Spleen (tissue), 11 donors: ENCODE measurements around the gene HOXC11. TPM values are rescaled to one million over a fixed set of nuclear protein-coding genes. Genes with fewer than 3 reads are reported as not detected.

ENCODE experiments used
- DNase-seq: peaks from one replicate; pipeline ENCODE4 v3.0.0-alpha.2; 2020
- H3K27ac ChIP-seq, 8 donors: fragments of 200-600 bp; sonication (generic) in 7 of 8; 1 replicate in 4 of 8; 2 replicates in 4 of 8; pipeline versions ENCODE4 v1.5.0 to v1.8.0; 2016 to 2021; ENCODE audit warnings: inconsistent platforms in 4 of 8, mild to moderate bottlenecking in 4 of 8, moderate library complexity in 1 of 8
- H3K27me3 ChIP-seq, 7 donors: fragments of 200-600 bp; sonication (generic) in 6 of 7; replicated peaks in 1 of 7; 1 replicate in 4 of 7; 2 replicates in 3 of 7; pipeline versions ENCODE4 v1.5.0 to v1.8.0; 2016 to 2021; ENCODE audit warnings: inconsistent platforms in 3 of 7, mild to moderate bottlenecking in 1 of 7
- H3K36me3 ChIP-seq, 6 donors: fragments of 200-600 bp; sonication (generic) in 5 of 6; 1 replicate in 4 of 6; 2 replicates in 2 of 6; pipeline versions ENCODE4 v1.5.0 to v1.8.0; 2016 to 2021; ENCODE audit warnings: inconsistent platforms in 2 of 6
- H3K4me1 ChIP-seq, 6 donors: fragments of 200-600 bp; sonication (generic) in 5 of 6; 1 replicate in 3 of 6; 2 replicates in 3 of 6; pipeline versions ENCODE4 v1.5.0 to v1.8.0; 2016 to 2021; ENCODE audit warnings: inconsistent platforms in 3 of 6
- H3K4me3 ChIP-seq, 8 donors: fragments of 200-600 bp; sonication (generic) in 7 of 8; 1 replicate in 4 of 8; 2 replicates in 4 of 8; pipeline versions ENCODE4 v1.5.0 to v1.8.0; 2016 to 2021; ENCODE audit warnings: inconsistent platforms in 4 of 8, mild to moderate bottlenecking in 4 of 8, moderate library complexity in 2 of 8
- H3K9me3 ChIP-seq, 8 donors: fragments of 200-600 bp; sonication (generic) in 7 of 8; 1 replicate in 4 of 8; 2 replicates in 4 of 8; pipeline versions ENCODE4 v1.5.0 to v1.8.0; 2016 to 2021; ENCODE audit warnings: inconsistent platforms in 4 of 8
- CTCF ChIP-seq, 11 experiments: fragments of 200-600 bp in 7 of 11; fragments of 450-650 bp in 4 of 11; sonication (generic) in 4 of 11; IDR thresholded peaks in 8 of 11; conservative IDR thresholded peaks in 3 of 11; 1 replicate in 7 of 11; 2 replicates in 4 of 11; pipeline versions ENCODE4 v1.4.0 to v1.8.0; 2016 to 2021; ENCODE audit warnings: antibody characterized with exemption in 11 of 11, inconsistent platforms in 4 of 11, mild to moderate bottlenecking in 1 of 11
- POLR2A ChIP-seq, 3 donors: fragments of 450-650 bp; IDR thresholded peaks; one replicate each; pipeline ENCODE4 v1.5.1; 2017; ENCODE audit warnings: antibody characterized with exemption in 3 of 3, mild to moderate bottlenecking in 1 of 3
- POLR2AphosphoS5 ChIP-seq, 3 donors: sonication (generic); formaldehyde crosslinking; IDR thresholded peaks; one replicate each; pipeline ENCODE4 v1.5.1; 2017; ENCODE audit warnings: antibody characterized with exemption in 3 of 3
- WGBS, 5 donors: extraction: QIAGEN DNeasy Blood & Tissue Kit in 3 of 5; methylation state at CpG; one replicate each; pipeline versions ENCODE4 v1.1.5 to v1.1.7; 2013 to 2018; 5-methylcytosine and 5-hydroxymethylcytosine counted together
- intact Hi-C: fragments of 100-400 bp; cut with DNase I; formaldehyde crosslinking; loops from one replicate; pipeline ENCODE4 v1.15.0; 2023; ENCODE audit warnings: low total_unique reads
- polyA plus RNA-seq, 3 donors: library from polyadenylated mRNA; stranded (reverse); fragments of 200-250 nt; gene quantifications; one replicate each; pipeline ENCODE4 v1.2.1, GENCODE V29; 2013
- total RNA-seq, 7 donors: library from RNA; depleted of rRNA in 3 of 7; stranded (reverse); fragments of >200 nt in 3 of 7; fragmentation: NEBNext Ultra II Directional in 4 of 7; extraction: Animal tissue kit (Norgen Biotek cat#: 25700) in 4 of 7; gene quantifications; one replicate each; pipeline versions ENCODE4 v1.1.0 to v1.2.1, GENCODE V29; 2016 to 2021
- donor health status: healthy with polysubstance abuse.
- donor health status: DM: no; HTN: no; CAD: no; lungs with moderate emphysema.
- donor health status: DM: no; HTN: no; CAD: no.
- donor health status: Bipolar disorder and iron deficiency.
- donor health status: healthy.
- donor health status: DM: no; HTN: no; CAD: no.
- donor health status: DM: yes; HTN: yes; CAD: no.

The HOXC11 gene
- total and polyA plus RNA-seq, 10 donors = not detected

GRCh38 chr12:53980104-53980801 is 7.3 kb downstream of the HOXC11 start:
- Histone ChIP-seq H3K27ac (no peak overlapping the region), H3K4me3 (no peak overlapping the region), H3K4me1 (peaks cover 6 to 33% (median 14%) of the 10 kb centered on the region in 6 donors), H3K27me3 (peaks cover 19 to 100% (median 99%) of the 10 kb centered on the region in 7 donors), H3K9me3 (peaks cover 0 to 9% (median 0%) of the 10 kb centered on the region in 8 donors), H3K36me3 (no peaks in the 10 kb centered on the region)
- intact Hi-C loops = no loop called here
- DNase-seq = no peak
- TF ChIP-seq POLR2AphosphoS5 (IDR thresholded peaks at IDR 0.05) (no peak), POLR2A (IDR thresholded peaks at IDR 0.05) (no peak), CTCF (IDR thresholded peaks at IDR 0.05 in 8 of 11, conservative IDR thresholded peaks at IDR 0.05 in 3 of 11) (no peak)
- 12 to 24% (median 17%) methylated on average over 7 of the region's 7 CpGs for WGBS, 5 donors

- WGBS, 5 donors = 19 to 25% (median 20%) methylated on average over 15 of the region's 15 CpGs
- H3K4me1 ChIP-seq = peaks cover 8 to 33% (median 17%) of the 10 kb centered on the region in 6 donors
- intact Hi-C loops = no loop called here
- H3K27me3 ChIP-seq = peaks cover 18 to 100% (median 99%) of the 10 kb centered on the region in 7 donors
- H3K9me3 ChIP-seq = peaks cover 0 to 12% (median 0%) of the 10 kb centered on the region in 8 donors
- TF ChIP-seq CTCF (IDR thresholded peaks at IDR 0.05 in 8 of 11, conservative IDR thresholded peaks at IDR 0.05 in 3 of 11) = no peak
- no peak for TF ChIP-seq POLR2AphosphoS5 (IDR thresholded peaks at IDR 0.05)
- TF ChIP-seq POLR2A (IDR thresholded peaks at IDR 0.05) = no peak
- H3K4me3 ChIP-seq = no peak overlapping the region
- H3K27ac ChIP-seq = no peak overlapping the region
- no peaks in the 10 kb centered on the region for H3K36me3 ChIP-seq
- no peak for DNase-seq
These were observed 8.0 kb downstream of the HOXC11 start for GRCh38 chr12:53980802-53981496.

GRCh38 chr12:53981634-53982565 is 9.0 kb downstream of the HOXC11 start:
- TF ChIP-seq POLR2AphosphoS5 (IDR thresholded peaks at IDR 0.05) (no peak), POLR2A (IDR thresholded peaks at IDR 0.05) (no peak), CTCF (IDR thresholded peaks at IDR 0.05 in 8 of 11, conservative IDR thresholded peaks at IDR 0.05 in 3 of 11) (no peak)
- Histone ChIP-seq H3K9me3 (peaks cover 0 to 12% (median 0%) of the 10 kb centered on the region in 8 donors), H3K27me3 (peaks cover 25 to 100% (median 99%) of the 10 kb centered on the region in 7 donors), H3K4me1 (peaks cover 12 to 42% (median 23%) of the 10 kb centered on the region in 6 donors), H3K36me3 (no peaks in the 10 kb centered on the region), H3K27ac (no peak overlapping the region), H3K4me3 (no peak overlapping the region)
- intact Hi-C loops = no loop called here
- WGBS, 5 donors = 9 to 28% (median 13%) methylated on average over 29 to 30 of the region's 30 CpGs
- no peak for DNase-seq
